Thyroid gland (tissue), 4 donors: ENCODE measurements around the gene BBS4.

Source experiments
- POLR2A ChIP-seq, 2 donors: fragments of 450-650 bp; IDR thresholded peaks; one replicate each; pipeline ENCODE4 v1.6.1; 2017; ENCODE audit warnings: antibody characterized with exemption in 2 of 2, mild to moderate bottlenecking in 2 of 2, moderate library complexity in 1 of 2
- TF ChIP-seq, protein P1 (sequence below), 6 experiments: fragments of 200-600 bp in 3 of 6; fragments of 450-650 bp in 3 of 6; sonication (generic) in 3 of 6; IDR thresholded peaks; one replicate each; pipeline ENCODE4 v1.5.1; 2016 to 2019; ENCODE audit warnings: antibody characterized with exemption in 6 of 6, mild to moderate bottlenecking in 2 of 6, inconsistent platforms in 1 of 6, moderate library complexity in 1 of 6

DNA sequence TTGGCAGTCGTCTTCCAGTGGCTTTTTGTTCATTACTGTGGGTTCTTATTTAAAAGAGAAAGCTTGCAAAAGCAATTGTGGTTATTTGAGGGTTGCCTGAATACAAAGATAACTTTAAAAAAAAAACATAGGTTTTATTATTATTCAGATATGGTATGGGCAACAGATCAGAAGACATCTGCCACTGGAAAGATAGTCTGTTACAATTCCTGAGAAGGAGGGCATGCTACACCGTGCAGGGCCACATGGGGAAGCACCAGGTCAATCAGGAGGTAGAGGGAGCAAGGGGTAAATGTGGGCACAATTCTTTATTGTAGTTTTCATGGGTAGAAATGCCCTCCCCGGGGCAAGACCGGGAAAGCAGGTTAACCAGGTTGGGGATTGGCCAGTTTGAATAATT, 46.5 kb downstream of the BBS4 start:
- no peak for TF ChIP-seq POLR2A (IDR thresholded peaks at IDR 0.05)
- TF ChIP-seq, protein P1, sequence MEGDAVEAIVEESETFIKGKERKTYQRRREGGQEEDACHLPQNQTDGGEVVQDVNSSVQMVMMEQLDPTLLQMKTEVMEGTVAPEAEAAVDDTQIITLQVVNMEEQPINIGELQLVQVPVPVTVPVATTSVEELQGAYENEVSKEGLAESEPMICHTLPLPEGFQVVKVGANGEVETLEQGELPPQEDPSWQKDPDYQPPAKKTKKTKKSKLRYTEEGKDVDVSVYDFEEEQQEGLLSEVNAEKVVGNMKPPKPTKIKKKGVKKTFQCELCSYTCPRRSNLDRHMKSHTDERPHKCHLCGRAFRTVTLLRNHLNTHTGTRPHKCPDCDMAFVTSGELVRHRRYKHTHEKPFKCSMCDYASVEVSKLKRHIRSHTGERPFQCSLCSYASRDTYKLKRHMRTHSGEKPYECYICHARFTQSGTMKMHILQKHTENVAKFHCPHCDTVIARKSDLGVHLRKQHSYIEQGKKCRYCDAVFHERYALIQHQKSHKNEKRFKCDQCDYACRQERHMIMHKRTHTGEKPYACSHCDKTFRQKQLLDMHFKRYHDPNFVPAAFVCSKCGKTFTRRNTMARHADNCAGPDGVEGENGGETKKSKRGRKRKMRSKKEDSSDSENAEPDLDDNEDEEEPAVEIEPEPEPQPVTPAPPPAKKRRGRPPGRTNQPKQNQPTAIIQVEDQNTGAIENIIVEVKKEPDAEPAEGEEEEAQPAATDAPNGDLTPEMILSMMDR (IDR thresholded peaks at IDR 0.05) = no peak
